ENCODE measurements around the gene THAP4. TPM values are rescaled to one million over a fixed set of nuclear protein-coding genes. Genes with fewer than 3 reads are reported as not detected.

The THAP4 gene
- total RNA-seq, 2 donors from 2014 or later: 76.8 to 94.7 TPM

DNA sequence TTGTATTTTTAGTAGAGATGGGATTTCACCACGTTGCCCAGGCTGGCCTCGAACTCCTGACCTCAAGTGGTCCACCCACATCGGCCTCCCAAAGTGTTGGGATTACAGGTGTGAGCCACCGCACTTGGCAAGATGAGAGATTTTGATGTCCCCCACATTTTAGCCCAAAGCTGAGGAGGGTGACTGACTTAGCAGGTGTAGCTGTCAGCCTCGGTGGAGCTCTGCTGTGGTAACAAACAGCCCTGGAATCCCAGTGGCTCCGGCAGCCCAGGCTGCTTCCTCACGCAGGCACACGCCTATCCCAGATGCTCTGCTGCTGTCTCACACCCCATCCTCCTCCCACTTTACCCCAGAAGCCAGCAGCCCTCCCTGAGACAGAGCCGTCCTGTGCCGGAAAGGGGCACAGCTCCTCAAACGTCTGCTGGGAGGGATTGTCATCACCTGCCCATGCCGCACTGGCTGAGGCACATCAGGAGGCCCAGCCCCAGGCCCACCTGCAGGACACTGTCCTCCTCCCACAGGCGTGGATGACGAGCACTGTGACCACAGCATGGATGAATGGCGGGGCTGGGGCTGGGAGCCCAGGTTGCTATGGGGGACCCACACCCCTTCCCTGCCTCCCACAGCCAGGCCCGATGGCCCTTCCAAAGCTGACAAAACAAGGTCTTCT lies 89.0 kb downstream of the THAP4 start:
- no peak overlapping the region for H3K4me3 ChIP-seq
- no peak for DNase-seq (ENCODE audit: low spot score)

DNA sequence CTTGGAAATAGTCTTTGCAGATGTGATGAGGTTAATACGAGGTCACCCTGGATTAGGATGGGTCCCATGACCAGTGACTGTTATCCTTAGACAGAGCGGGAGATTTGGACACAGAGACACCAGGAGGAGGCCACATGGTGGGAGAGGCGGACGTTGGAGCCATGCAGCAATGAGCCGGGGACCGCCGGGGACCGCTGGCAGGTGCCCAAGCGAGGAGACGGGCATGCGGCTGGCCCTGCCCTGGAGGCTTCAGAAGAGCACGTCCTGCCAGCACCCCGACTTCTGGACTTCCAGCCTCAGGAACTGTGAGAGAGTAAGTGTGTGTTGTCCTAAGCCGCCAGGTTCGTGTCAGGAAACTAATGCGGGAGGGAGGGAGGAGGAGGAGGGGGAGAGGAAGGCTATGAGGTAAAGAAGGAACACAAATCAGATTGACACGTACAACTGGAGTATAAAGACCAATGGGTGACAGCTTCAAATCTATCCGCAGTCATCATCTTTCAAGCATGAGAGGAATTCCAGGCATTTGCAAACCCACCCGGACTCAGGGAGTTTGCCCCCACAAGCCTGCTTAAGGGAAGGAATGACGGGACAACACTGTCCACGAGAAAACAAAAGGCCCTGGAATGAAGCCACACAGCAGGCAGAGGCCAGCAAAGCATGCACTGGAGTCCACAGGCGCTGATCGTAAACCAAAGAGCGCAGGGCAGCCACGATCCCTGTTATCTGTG lies 90.0 kb downstream of the THAP4 start:
- no peak for TF ChIP-seq CTCF (IDR thresholded peaks at IDR 0.05)
- Histone ChIP-seq H3K4me1 (peaks cover 0 to 23% of the 10 kb centered on the region in 2 donors), H3K4me3 (no peak overlapping the region), H3K9me3 (no peaks in the 10 kb centered on the region), H3K27me3 (no peaks in the 10 kb centered on the region), H3K36me3 (no peaks in the 10 kb centered on the region), H3K27ac (no peak overlapping the region)
- DNase-seq (ENCODE audit: low spot score): no peak

More for the DNA sequence above, 89.0 kb downstream of the THAP4 start:
- peaks cover 0 to 18% of the 10 kb centered on the region in 2 donors for H3K4me1 ChIP-seq
- H3K27me3 ChIP-seq: no peaks in the 10 kb centered on the region
- TF ChIP-seq CTCF (IDR thresholded peaks at IDR 0.05): no peak
- no peak overlapping the region for H3K27ac ChIP-seq
- no peaks in the 10 kb centered on the region for H3K9me3 ChIP-seq
- no peaks in the 10 kb centered on the region for H3K36me3 ChIP-seq

DNA sequence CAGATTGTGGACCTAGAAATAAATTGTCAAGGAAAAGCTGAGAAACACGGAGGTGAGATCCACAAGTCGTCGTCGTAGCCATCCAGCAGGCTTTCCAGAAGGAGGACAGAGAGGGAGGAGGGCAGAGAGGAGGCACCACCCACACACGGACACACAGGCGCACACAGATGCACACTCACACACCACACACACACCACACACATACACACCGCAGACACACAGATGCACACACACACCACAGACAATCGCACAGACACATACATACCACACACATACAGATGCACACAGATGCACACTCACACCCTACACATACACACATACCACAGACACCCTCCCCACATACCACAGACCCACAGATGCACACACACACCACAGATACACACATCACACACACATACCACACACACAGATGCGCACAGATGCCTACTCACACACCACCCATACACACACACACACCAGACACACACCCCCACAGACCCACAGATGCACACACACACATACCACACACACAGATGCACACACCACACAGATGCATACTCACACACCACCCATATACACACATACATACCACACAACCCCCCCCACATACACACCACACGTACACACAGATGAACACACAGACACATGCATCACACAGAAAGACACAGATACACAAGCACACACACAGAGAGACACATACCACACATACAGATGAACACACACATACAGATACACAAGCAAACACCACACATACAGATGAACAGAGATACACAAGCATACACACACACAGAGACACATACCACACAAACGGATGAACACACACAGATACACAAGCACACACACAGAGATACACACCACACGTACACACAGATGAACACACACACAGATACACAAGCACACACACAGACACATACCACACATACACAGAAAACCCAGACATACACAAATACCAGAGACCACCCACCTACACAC lies 91.2 kb downstream of the THAP4 start:
- Histone ChIP-seq H3K4me3 (no peak overlapping the region), H3K27ac (no peak overlapping the region), H3K4me1 (peaks cover 0 to 34% of the 10 kb centered on the region in 2 donors), H3K36me3 (no peaks in the 10 kb centered on the region), H3K27me3 (no peaks in the 10 kb centered on the region), H3K9me3 (no peaks in the 10 kb centered on the region)
- no peak for TF ChIP-seq CTCF (IDR thresholded peaks at IDR 0.05)
- DNase-seq (ENCODE audit: low spot score): no peak

GRCh38 chr2:241545106-241545505 lies 91.9 kb downstream of the THAP4 start:
- Histone ChIP-seq H3K27me3 (no peaks in the 10 kb centered on the region), H3K4me3 (no peak overlapping the region)
- DNase-seq (ENCODE audit: low spot score): no peak

More at GRCh38 chr2:241545106-241545505, 91.9 kb downstream of the THAP4 start:
- no peak overlapping the region for H3K27ac ChIP-seq
- TF ChIP-seq CTCF (IDR thresholded peaks at IDR 0.05): no peak
- H3K36me3 ChIP-seq: no peaks in the 10 kb centered on the region
- H3K9me3 ChIP-seq: no peaks in the 10 kb centered on the region
- H3K4me1 ChIP-seq: peaks cover 0 to 41% of the 10 kb centered on the region in 2 donors
